GM12892 (cell line): Measurements from ENCODE around the gene FCN3. TPM values are rescaled to one million over a fixed set of nuclear protein-coding genes. Genes with fewer than 3 reads are reported as not detected.
"Not testable (repeated sequence)": the region's sequence is repeated elsewhere in the genome, so short reads cannot be mapped to it uniquely, and the experiment has no call there.

Experiments
- DNase-seq: peaks from one replicate; pipeline ENCODE4 v3.0.0; 2011; ENCODE audit not compliant: insufficient read length
- FAIRE-seq: peaks from 2 replicates; lab custom pipeline; 2011; peaks lifted over from hg19 to GRCh38; lab: Jason Lieb, UNC
- POLR2A ChIP-seq: IDR thresholded peaks from 2 replicates; pipeline ENCODE4 v1.6.1; 2011; ENCODE audit warnings: low read depth, low read length, control low read depth
- POLR2AphosphoS5 ChIP-seq: IDR thresholded peaks from 2 replicates; pipeline ENCODE4 v1.6.1; 2011; ENCODE audit warnings: low read depth, low read length, control low read depth
- TAF1 ChIP-seq: IDR thresholded peaks from 2 replicates; pipeline ENCODE4 v1.6.1; 2011; ENCODE audit warnings: low read depth, mild to moderate bottlenecking, control low read depth, low read length, borderline replicate concordance
- polyA plus RNA-seq: library from polyadenylated mRNA; unstranded; fragments of >200 nt; gene quantifications from one replicate; pipeline ENCODE4 v1.2.1, GENCODE V29; 2012; ENCODE audit warnings: missing spikeins, inconsistent platforms; ENCODE audit not compliant: missing spikeins

Gene FCN3
- 0.47 TPM for polyA plus RNA-seq

DNA sequence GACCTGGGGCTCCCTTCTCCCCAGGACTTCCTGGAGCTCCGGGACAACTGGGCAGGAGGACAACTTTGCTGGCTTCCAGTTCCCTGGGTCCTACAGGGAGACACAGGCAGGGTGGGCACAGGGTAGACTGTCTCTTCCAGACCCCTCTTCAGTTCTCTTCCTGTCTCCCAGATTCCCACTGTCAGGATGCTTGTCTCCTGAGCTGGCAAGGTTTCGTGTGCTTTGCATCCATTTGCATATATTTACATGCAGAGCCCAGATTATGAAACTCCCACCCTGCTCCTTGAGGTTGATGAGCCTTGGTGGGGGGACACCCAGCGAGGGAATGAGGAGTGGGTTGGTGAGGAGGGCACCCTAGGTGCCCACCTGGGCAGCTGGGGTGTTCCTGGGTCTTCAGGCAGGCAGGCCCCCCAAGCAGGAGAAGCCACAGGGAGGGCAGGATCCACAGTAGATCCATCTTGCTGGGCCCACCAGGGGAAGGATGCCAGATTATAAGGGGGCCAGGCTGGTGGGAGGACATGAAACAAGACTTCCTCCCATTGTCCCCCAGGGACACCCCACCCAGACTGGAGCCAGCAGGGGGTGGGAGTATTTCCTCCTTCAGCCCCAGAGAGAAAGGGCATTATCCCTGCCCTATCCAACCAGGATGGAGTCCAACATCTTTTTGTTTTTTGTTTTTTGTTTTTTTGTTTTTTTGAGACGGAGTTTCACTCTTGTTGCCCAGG is at the start of gene FCN3:
Gene FCN3 (minus strand): TSS at position 463 of the 725 bp plus-strand sequence. CDS start 6 bp downstream, at position 457.
- FAIRE-seq (no peak), DNase-seq (no peak)
- no peak for TF ChIP-seq POLR2AphosphoS5
- no peak for TF ChIP-seq POLR2A
- TF ChIP-seq TAF1: no peak

DNA sequence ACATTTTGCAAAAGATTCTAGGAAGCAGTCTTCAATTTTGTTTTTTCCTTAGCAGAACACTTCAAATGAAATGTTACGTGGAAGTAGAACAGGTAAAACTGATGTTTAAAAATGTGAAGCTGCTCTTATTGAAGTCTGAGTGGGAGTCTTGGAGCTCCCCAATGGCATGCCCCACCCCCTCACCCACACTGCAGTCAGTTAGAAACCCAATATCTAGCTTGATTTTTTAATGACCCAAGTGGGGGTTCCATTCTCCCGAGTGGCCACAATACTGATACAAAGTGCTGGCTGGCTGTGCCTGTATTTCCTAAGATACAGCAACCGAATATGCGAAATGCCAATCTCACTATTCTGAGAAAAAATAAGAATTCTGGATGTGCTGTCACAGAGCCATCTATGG is 49.1 kb upstream of the FCN3 start:
- TF ChIP-seq POLR2AphosphoS5: no peak
- no peak for DNase-seq
- no peak for FAIRE-seq

DNA sequence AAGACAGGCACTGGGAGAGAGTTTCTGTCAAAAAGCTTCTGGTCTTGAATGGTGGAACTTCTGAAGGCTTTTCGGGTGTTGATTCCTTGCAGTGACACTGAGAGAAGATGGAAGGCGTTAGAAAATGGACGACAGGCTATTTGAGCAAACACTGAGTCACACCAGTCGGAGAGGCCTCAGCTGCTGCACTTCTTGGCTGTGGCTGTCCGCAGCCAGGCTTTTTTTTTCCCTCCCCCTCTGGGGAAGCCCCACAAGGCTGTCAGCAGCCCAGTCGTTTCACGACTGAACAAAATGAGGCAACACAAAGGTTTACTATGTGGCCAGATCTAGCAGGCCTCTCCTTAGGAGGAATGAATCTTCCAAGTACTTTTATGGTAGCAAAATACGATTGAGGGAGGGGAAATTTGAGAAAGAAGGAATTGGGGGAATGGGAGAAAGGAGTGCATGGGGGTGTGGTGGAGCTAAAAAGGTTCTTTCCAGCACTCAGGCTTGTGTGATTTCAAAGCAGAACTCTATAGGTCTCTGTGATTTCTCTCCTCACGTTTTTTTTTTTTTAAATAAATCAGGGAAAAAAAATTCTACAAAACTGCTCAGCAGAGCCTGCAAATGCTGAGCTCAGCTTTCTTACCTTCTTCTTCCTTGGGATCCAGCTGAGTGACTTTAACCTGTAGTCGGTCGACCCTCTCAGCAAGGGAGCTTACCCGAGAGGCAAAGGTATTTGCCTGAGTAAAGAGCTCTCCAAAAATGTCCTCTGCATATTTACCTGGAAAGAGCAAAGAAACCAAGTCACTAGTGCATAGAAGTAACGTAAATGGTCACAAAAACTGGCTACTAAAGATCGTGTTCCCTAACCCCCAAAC is 43.9 kb upstream of the FCN3 start:
- FAIRE-seq: peak; percentile 90
- DNase-seq: peak; percentile 55
- TF ChIP-seq POLR2AphosphoS5 (no peak), POLR2A (0 out of 2 replicates have a peak, but pooled peaks have one; percentile 16)

DNA sequence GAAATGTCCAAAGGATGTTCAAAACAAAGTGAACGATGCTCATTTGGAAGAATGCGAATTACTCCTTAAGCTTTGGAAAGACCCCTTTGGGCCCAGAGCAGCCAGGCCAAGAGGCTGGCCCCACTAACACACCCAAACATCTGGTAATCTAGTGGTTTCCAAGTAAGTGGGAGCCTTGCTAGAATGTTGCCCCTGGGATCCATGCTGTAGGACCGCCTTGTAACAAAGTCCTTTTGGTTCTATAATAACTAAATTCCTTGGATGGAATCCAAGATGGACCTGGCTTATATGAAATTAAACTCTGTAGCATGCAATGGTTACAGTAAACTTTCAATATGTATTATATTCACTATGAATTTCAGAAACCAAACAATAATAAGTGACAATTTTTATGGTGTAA is 43.1 kb upstream of the FCN3 start:
- no peak for FAIRE-seq
- DNase-seq: no peak

DNA sequence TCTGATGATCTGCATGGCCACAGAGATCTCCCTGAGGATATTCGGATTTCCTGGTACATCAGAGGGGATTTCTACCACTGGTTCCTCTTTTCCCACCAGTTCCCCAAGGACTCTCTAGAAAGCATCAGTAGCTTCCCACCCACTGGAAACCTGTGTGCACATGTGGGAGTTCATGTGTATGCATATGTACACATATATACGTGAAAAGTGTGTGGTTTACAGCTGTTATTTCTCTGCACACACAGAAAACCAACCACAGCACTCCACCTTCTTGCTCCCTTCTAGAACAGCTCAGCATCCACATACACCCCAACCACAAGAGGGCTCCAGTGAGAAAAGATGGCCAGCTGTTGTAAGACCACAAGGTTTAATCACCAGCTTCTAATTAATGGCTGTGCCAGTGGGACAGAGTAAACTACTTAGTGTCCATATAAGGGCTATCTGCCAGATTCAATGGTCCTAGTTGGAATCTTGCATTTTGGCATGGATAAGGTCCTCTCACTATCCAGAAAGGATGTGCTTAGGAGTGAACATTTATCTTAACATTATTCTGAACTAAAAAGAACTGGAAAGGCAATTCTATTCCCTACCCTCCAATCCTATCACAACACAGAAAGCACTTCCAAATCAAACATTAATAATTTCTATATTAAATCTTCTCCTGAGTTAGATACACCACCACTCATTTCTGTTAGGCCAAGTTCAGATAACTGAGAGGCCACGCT is 41.9 kb upstream of the FCN3 start:
- TF ChIP-seq POLR2AphosphoS5: no peak
- no peak for DNase-seq
- FAIRE-seq: peak; percentile 90

More for the DNA sequence above, 43.1 kb upstream of the FCN3 start:
- TF ChIP-seq POLR2A (no peak), POLR2AphosphoS5 (no peak)

DNA sequence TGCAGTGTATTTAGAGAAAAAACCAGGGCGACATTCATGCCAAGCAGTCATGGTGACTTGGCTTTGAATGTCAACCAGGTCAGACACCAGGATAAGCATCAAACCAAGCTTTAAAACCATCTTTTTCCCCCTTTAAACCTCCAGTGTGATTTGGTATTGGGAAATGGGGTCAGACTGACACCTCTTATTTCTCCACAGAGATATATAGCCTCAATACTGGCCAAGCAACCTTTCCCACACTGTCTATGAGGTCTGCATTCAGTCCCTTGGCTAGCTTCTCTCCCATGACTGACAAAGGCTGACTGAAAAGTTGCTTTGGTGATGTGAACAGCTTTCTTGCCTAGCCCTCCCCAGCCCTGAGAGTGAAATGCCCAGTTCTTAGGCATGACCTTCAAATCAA is 39.5 kb upstream of the FCN3 start:
- TF ChIP-seq POLR2A (no peak), TAF1 (no peak), POLR2AphosphoS5 (no peak)
- DNase-seq (no peak), FAIRE-seq (no peak)

DNA sequence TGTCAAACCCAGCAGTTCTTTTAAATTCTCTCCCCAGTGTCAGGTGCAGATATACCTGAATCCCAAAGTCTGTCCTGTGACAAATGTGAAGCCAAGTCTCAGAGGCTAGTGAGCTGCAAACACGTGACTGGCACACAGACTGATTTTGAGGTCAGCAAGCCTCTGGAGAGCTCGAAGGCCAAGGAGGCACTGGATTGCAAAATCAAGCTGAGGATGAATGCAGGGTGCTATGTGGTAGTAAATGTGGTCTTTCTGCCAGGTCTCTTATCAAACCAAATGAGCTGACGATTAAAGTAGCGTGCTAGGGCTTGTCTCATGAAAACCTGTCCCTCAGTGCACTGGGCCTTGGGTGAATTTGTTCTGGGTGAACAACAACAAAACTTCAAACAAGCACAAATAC is 38.4 kb upstream of the FCN3 start:
- no peak for TF ChIP-seq TAF1
- TF ChIP-seq POLR2AphosphoS5: no peak
- no peak for TF ChIP-seq POLR2A
- no peak for FAIRE-seq
- DNase-seq: no peak

DNA sequence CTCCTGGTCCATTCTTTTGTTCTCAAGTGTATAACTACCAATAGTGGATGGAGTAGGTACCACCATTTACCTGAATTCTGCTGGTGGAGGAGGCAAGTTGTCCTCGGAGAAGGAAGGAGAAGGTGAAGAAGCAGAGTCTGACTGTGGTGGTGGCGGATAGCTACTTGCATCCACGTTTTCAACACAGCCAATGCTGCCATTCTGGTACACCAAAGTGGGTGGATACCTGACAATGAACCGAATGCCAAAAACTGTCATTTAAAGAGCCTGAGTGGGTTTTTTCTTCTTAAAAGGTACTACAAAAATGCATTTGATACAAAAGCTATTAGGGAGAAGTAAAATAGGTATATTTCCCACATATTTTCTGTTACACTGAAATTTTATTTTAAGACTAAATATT is 37.9 kb upstream of the FCN3 start:
- no peak for TF ChIP-seq POLR2AphosphoS5
- TF ChIP-seq POLR2A: no peak
- no peak for TF ChIP-seq TAF1
- DNase-seq: no peak
- no peak for FAIRE-seq

DNA sequence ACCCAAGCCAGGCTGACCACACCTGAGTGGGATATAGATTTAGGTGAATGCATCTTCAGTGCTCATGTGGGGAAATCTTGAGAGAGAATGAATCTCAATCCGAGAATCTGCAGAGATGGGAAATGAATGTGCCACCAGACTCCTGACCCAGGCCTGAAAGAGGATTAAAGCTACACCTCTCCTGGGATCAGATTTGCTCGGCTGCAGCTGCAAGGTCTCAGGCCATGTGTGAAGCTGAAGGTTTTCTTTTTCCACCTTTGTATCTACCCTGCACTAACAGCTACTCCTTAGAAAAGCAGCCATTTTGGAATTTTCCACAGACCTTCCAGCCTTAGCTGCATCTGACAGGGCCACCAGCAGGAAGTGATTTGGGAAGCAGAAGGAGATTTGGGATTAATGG is 36.1 kb upstream of the FCN3 start:
- FAIRE-seq (no peak), DNase-seq (no peak)
- TF ChIP-seq TAF1: no peak
- no peak for TF ChIP-seq POLR2AphosphoS5

DNA sequence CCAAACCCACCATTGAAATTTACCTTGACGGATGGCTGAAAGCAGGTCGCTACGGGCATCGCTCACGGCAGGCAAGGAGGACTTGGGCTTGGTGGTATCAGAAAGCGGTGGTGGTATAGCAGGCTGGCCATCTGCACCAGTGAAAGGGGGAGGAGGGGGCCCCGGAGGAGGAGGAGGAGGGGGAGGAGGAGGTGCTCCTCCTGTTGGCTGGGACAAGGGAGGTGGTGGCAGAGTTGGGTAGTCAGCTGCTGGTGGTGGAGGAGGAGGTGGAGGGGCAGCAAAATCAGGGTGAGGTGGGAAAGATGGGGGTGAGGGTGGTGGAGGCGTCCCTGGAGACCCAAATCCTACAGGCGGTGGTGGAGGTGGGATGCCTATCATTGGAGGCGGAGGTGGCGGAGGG is 35.0 kb upstream of the FCN3 start:
- TF ChIP-seq POLR2AphosphoS5: no peak
- TF ChIP-seq POLR2A: no peak
- no peak for TF ChIP-seq TAF1

DNA sequence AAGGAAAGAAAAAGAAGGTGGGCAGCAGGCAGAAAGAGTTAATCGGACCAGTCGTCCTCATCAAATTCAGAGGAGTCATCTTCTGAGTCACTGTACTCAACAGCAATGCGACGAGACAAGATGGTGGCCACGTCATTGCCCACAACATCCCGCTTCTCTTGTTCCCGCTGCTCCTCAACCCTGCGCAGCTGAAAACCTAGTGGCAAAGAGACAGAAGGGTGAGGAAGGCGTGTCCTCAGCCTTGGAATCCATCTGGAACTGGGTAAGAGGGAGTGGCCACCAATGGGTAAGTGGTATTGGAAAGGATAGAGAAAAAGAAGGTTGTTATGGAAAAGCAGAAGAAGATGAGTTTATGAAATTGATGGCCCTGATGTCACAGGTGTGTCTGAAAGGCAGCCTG is 33.5 kb upstream of the FCN3 start:
- TF ChIP-seq POLR2A: no peak
- TF ChIP-seq POLR2AphosphoS5: no peak
- TF ChIP-seq TAF1: no peak
- DNase-seq: no peak
- no peak for FAIRE-seq

More for the DNA sequence above, 35.0 kb upstream of the FCN3 start:
- DNase-seq: no peak
- no peak for FAIRE-seq

DNA sequence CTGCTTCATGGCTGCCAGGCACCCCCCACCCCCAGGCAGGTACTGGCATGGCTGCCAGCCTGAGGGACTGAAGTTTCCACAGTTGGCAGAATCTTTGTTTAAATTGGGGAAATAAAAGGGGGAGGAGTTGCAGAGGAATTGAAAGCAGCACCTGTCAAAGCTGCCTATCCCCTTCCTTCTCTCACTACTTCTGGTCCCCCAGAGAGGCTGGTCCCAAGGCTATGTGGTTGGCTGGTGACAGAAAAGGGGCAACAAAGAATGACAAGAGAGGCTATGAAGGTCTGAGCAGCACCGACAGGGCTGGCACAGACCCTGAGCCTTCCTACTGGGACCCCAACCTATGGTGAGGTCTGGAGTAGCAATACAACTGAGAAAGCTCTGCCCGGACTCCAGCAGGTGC is 32.2 kb upstream of the FCN3 start:
- DNase-seq, FAIRE-seq: not testable (repeated sequence)
